NOMO-1 (cell line): ENCODE results near the gene CRIP3.
A peak's percentile ranks its signal among the peaks of the same experiment; 100 is the strongest.
"Not testable (repeated sequence)": the region's sequence is repeated elsewhere in the genome, so short reads cannot be mapped to it uniquely, and the experiment has no call there.

Experiments
- DNase-seq, 2 experiments: peaks; one replicate each; lab custom pipeline; 2025; ENCODE audit not compliant: unreplicated experiment in 2 of 2; lab: John Stamatoyannopoulos, UW

The CRIP3 gene, protein sequence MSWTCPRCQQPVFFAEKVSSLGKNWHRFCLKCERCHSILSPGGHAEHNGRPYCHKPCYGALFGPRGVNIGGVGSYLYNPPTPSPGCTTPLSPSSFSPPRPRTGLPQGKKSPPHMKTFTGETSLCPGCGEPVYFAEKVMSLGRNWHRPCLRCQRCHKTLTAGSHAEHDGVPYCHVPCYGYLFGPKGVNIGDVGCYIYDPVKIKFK

DNA sequence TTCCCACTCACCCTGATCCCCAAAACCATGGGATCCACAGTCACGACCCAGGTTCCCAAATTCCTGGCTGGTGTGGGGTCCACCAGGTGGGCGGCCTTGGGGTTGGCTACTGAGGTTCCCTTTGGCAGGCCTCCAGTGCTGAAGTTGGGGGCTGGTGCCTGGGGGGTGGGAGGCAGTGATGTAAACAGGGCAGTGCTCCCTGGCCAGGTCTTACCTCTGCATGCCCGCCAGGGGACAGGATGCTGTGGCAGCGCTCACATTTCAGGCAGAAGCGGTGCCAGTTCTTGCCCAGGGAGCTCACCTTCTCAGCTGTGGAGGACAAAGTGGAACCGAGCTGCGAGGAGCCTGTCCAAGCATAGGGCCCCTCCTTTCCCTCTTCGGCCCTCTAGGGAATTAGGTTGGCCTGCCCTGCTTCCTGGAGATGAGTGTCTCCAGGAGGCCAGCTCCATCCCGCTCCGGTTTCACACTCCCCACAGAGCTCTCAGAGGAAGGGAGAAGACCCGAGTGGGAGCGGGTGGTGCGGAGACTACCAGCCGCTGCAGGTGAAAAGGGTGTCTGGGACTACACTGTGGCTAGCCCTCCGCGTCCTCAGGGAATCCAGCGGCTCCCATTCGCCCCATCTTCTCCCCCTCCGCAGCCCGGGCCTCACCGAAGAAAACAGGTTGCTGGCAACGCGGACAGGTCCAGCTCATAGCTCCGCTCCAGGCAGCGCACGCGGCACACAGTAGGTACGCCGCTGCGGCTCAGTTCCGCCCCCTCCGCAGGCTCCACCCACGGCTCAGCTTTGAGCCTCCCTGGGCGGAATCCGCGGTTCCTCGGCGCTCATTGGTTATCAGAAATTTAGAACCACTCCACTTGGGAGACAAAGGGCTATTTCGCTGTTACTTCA lies at the start of gene CRIP3:
Gene CRIP3, minus strand, starts transcription at position 726 of the 889 bp plus-strand sequence. Its CDS starts 34 bp downstream, at position 692.
- no peak for DNase-seq

DNA sequence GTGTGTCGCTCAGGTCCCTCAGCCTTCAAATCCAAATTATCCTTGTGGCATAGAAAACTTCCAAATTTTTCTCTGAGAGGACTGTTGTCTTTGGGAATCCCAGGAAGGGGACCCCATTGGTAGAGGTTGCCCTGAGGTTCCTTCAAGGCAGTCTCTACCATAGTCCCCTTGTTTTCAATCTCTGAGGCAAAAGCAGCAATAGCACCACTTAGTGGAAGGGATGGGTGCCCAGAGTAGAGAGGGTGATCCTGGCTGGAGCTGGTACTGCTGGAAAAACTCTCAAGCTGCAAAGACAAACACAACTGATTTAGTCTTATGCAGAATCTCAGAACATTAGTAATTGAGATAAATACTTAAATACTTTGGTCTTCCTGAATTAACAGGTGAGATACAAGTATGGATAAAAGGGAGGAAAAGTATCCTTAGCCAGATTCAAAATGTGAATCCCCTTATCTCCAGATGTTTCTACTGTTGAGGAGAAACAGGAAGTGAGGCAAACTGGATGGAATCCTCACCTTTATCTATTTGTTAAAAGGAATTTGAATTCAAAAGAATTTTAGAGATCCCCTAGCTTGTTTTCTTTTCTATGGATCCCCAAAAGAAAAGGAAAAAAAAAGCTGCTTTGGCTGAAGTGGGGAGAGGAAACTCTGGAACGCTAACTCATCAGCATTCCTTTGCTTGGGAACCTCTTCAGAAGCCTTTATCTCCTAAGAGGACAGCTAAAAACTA lies 47.4 kb upstream of the CRIP3 start:
- DNase-seq, result peak in 1 of 2 experiments; percentile 16

DNA sequence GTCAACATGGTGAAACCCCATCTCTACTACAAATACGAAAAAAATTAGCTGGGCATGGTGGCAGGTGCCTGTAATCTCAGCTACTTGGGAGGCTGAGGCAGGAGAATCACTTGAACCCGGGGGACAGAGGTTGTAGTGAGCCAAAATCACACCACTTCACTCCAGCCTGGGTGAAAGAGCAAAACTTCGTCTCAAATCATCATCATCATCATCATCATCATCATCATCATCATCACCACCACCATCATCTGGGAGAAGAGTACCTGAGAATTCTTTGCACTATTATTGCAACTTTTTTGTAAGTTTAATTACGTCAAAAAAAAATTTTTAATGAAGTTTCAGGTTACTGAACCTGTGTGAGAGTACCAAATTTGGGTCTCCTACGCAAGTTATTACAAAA lies 43.3 kb upstream of the CRIP3 start:
- not testable (repeated sequence) for DNase-seq

DNA sequence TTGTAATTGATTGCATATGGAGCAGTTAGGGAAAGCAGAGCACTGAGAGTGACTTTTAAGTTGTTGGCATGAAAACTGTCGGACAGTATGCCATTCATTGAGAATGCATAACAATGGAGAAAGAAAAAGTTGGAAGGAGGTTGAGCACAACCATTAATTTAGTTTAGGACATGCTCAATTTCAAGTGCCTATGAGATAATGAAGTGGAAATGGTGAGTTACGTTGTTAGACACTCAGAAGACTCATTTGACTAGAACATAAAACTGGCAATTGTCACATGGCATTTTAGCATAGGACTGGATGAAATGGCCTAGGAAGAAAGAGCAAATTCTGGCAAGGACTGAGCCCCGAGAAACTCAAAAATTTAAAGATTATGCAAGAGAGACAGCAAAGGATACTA lies 38.8 kb upstream of the CRIP3 start:
- no peak for DNase-seq

DNA sequence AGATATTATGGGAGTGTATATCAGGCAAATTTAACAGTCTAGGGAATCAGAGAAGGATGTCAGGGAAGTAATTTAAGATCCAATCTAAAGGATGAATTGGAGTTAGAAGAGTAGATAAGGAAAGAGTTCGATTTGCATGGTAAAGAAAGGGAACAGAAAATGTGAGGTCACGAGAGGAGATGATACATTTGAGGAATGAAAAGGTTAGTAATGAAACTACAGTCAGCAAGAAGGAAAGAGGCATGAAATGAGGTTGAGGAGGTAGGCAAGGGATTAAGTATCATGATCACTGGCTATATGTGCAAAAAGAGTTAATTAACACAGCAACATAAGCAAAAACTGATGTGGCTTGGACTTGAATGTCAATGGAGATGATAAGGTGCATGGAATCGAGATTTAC lies 38.4 kb upstream of the CRIP3 start:
- no peak for DNase-seq

DNA sequence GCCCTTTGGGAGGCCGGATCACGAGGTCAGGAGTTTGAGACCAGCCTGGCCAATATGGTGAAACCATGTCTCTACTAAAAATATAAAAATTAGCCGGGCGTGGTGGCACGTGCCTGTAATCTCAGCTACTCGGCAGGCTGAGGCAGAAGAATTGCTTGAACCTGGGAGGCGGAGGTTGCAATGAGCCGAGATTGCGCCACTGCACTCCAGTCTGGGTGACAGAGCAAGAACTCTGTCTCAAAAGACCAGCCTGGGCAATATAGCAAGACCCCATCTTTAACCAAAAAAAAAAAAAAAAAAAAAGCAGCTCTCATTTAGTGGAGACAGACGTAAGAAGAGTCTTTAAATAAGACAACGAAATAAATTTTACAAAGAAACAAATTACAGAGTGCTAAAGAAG lies 37.6 kb upstream of the CRIP3 start:
- not testable (repeated sequence) for DNase-seq

DNA sequence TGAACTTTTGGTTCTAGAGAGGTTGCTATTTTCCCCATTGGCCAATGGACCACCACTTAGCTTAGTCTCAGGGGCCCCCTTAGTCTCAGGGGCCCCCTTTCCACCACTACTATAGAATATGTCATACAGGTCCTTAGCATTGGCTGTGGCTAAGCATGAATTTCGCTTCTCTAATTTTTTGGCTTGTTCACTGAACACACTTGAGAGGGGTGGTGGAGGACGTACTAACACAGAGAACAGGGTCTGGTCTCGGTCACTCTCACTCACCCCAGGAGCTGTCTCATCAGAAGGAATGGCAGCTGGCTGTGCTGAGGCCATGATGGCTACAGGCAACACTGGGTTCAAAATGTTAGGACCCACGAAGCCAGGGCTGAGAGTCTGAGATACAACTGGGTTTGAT lies 30.5 kb upstream of the CRIP3 start:
- DNase-seq, result no peak

DNA sequence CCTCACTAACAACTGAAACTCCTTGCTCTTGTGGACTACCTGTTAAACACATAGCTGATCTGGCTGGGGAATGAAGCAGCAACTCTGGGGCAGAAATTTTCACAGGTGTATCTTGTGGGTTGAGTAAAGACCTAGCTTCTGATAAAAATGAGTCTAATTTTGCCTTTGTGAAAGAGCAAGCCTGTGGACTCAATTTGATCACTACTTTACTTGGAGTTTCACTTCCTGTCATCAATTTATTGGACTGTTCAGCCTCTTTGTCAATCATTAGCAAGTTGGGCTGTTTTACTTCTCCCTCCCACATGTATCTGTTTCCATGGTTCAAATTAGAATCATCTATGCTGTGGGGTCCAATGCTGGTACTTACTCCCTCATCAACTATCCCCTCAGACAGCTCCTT lies 29.6 kb upstream of the CRIP3 start:
- peak in 1 of 2 experiments; percentile 40 for DNase-seq

DNA sequence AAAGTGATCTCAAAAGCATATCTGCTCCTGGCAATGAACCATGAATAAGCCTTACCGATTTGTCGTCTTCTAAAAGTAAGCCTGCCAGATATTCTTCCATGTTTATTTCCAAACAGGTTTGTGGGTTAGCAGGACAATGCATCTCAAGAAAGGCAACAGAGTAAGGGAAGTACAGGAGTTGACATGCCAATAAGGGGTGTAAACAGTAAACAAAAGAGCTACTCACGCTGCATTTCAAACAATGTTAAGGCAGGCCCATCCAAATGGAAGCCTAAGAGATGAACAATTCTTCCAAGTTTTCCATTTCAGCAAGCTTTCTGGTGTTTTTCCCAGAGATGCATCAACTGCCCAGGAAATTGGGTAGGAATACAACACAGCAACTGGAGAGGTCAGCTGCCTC lies 27.8 kb upstream of the CRIP3 start:
- DNase-seq, result no peak

DNA sequence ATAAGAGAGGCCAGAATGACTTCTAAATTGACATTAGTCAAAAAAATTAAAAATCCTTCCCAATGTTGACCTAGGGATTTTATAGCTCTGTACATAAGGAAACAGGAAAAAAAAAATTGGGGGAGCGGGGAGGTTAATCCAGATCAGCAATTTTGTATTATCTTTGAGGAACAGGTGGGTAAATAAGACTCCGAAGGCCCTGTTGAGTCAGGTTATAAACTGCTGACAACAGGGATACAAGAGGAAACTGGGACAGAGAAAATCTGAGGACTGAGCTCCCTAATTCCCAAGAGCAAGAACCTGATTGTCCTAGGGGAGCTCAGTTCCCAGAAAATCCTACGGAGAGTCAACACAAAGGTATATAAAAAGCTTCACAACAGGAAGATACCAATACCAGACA lies 26.8 kb upstream of the CRIP3 start:
- DNase-seq, result no peak

DNA sequence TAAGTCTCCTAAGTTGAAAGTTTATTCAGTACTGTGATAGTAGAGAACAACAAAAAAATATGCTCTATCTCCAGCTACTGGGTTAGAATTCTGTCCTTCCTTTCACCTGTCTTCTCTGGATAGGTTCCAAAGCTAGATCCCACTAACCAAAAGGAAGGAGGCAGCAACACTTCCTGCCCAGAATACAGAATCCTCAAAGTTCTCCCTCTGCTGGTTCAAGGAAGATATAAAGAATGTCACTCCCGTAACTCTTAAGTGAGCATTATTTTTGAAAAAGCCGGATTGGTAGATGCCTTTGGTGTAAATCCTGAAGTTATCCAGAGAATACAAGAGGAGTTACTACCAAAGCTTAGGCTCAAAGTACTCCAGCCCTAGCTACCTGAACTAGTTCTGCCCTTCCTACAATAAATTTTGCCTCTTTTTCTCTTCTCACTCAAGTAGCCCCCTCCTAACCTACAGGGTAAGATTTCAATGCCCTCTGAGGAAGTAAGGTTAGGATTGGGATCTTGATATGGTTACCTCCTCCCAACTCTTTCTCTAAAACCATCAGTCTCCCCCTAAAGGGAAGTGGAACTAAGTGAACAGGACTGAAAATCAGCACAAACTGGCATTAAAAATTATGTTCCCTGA lies 26.0 kb upstream of the CRIP3 start:
- no peak for DNase-seq

DNA sequence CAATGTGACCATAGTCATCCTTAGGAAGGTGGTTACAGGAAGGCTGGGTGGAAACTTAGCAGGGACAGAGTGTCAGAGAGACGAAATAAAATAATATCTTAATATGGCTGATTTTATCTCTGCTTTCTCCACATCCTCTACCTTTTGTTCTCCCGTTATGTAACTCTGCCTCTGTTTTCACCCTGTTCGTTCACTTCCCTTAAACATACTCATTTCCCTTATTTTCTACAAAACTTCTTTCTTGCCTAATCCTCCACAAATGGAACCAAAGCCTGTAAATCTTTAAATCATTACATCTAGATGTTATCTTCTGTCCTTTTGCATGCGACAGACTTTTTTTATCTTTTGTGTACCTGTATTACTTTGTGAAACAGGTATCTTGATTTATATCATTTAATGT lies 23.3 kb upstream of the CRIP3 start:
- peak; percentile 54 to 92 for DNase-seq

DNA sequence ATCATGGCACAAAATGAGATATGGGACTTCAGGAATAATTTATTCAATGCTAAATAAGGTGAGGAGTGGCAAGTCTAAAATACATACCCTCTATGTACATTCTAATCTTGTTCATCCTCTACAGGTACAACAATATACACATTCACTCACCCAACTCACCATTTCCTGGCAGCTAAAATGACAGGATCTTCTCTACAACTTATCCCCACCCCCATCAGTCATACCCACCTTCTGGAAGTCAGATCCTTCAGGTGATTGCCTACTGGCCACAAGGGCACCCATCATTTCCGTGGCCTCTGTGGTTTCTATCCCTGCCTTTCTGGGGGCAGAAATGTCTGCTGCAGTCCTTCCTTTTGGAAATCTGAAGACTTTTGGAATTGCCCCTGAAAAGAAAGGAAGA lies 22.8 kb upstream of the CRIP3 start:
- DNase-seq, result no peak

DNA sequence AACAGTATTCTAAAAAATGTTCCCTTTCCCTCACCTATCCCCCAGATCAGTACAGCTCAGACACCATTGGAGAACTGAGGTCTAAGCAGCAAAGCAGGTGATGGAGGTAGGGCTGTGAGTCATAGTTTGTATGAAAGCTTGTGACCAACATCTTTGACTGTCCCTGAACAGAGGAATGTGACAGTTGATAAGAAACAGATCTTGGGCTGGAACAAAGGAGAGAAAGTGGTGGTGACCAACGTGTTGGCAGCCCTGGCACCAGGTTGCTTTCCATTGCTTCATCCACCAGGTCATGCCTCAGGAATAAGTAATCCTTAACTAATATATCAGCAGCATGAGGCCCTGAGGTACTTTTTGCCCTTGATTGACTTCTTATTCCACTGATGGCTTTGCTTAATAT lies 19.9 kb upstream of the CRIP3 start:
- DNase-seq, result no peak

DNA sequence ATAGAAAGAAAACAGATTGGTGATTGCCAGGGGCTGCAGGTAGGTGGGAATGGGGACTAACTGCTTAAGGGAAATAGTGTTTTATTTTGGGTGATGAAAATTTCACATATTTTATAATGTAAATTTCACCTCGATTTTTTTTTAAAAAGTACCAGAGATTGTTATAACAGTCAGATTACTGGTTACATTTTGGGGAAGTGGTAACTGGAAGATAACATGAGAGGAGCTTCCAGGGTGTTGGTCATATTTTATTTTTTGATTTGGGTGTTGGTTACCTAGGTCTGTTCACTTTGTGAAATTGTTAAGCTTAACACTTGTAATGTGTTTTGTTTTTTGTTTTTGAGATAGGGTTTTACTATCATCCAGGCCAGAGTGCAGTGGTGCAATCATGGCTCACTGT lies 17.2 kb upstream of the CRIP3 start:
- no peak for DNase-seq

DNA sequence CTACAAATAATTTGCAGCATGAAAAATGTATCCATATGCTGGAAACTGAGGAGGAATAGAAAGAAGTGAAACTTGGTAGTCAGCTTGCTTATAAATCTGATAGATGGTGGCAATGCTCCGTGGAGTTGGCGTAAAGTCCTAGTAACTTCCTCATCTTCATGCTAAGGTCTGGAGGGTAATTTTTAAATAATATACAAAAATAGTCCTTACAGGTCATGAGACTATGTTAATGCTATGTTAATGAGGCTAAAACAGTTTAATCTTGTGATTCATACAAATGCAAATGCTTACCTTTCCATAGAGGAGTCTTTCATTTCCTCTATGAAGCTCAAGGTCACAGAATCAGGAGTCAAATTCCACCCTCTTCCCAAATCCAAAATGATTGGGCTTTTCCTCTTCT lies 9.4 kb upstream of the CRIP3 start:
- DNase-seq, result peak; percentile 34 to 76

DNA sequence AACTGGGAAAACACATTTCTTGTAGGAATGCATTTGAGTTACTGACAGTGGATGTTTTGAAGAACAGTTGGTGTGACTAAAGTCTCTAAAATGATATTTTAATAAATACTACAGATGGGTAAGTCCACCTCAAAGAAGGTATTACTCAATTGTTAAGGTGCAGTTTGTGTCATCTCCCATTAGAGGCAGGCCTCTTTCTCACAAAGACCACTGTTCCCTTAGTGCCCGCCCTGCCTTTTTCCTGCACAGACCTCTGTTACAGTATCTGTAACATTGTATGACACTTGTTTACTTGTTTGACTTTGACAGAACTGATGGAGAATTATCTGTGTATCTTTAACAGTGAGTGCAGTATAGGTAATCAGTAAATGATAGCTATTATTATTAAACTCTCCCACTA lies 5.2 kb upstream of the CRIP3 start:
- DNase-seq, result no peak

DNA sequence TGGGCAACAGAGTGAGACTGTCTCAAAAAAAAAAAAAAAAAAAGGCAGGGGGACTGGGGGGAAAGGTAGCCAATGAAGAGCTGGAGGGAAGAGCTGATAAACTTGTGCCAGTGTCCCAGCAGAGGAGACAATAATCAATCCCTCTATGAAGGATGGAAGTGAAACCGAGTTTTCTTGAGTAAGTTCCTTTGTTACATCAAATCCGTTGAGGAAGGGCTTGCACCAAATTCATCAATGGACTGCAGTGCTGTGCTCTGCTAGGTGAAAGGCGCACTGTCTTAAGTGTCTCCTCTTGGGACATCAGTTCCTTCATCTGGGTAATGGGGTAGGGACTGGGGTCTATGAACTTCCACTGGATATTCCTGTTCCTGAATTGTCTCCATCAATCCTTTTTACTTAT lies 3.0 kb upstream of the CRIP3 start:
- DNase-seq, result peak; percentile 22 to 89

DNA sequence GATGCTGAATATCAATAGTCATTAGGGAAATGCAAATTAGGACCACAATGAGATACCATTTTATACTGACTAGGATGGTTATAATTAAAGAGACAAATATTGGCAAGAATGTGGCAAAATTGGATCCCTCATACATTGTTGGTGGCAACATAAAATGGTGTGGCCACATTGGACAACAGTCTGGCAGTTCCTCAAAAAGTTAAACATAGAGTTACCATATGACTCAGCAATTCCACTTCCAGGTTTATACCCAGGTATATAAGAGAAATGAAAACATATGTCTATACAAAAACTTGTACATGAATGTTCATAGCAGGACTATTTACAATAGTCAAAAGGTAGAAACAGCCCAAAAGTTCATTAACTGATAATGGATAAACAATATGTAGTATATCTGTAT lies 2.0 kb upstream of the CRIP3 start:
- peak; percentile 44 to 87 for DNase-seq

DNA sequence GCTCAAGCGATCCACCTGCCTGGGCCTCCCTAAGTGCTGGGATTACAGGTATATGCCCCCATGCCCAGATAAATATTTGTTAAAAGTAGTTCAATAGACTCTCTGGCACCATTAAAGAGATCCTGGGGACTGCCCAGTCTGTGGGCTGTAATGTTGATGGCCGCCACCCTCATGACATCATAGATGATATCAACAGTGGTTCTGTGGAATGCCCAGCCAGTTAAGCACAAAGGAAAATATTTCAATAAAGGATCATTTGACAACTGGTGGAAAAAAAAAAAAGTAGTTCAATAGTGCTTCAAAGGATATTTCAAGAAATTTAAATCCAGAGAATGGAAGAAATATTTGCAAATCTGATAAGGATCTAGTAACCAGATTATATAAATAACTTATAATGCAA lies 1.5 kb upstream of the CRIP3 start:
- no peak for DNase-seq

DNA sequence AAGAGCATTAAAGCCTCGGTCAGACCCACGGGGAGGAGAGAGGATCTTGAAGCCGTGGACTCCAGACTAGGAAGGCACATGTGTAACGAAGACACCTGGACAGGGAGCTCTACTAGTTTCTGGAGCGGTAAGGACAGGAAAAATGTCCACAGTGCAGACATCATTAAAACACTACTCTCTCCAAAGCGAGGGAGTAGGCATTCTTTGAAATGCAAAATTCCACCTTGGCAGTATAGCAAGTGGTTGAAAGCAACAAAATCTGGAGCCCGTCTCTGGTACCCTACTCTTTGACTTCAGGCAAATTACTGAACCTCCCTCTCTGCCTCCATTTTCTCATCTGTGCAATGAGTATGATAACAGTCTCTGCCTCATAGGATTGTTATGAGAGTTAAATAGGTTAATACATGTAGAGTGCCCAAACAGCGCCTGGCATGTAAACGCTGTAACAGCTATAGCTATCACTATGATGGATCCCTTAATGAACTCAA lies 408 bp upstream of the CRIP3 start:
- DNase-seq, result no peak
